ENCODE results near the gene TTC39B.
A peak's percentile ranks its signal among the peaks of the same experiment; 100 is the strongest.
"Not testable (repeated sequence)": the region's sequence is repeated elsewhere in the genome, so short reads cannot be mapped to it uniquely, and the experiment has no call there.

TTC39B gene

DNA sequence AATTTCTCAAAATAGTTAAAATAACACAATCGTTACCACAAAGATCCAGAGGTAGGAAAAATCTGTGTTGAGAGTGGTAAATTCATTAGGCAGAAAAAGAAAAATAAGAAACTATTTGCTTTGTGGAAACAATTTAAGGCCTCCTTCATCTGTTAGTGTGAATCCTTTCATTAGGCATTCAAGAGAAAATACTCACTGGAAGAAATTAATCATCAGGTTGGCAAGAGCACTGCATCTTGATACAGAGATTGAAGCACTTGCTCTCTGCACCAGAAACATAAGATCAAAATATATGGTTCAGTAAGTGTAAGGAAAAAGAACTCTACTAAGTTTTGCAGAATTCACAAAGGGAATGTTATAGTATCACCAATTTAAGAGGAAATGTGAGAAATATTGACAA, 44.4 kb downstream of the TTC39B start:
- DNase-seq, result no peak

DNA sequence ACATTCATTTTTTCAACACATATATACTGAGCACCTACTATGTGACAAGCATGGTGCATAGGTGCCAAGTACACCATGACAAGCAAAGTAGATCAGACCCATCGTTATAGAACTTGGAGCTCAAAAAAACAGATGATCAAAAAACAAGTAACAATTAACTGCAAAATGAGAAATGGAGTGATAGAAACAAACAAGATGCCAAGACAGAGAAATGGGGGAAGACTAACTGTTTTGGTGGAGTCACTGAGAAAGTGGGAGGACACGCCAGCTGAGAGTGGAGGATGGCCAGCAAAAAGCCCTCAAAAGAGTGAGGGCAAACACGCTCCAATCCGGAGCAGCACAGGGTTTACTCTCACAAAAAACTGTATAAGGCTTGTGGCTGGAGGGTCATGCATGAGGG, 50.6 kb downstream of the TTC39B start:
- no peak for DNase-seq

DNA sequence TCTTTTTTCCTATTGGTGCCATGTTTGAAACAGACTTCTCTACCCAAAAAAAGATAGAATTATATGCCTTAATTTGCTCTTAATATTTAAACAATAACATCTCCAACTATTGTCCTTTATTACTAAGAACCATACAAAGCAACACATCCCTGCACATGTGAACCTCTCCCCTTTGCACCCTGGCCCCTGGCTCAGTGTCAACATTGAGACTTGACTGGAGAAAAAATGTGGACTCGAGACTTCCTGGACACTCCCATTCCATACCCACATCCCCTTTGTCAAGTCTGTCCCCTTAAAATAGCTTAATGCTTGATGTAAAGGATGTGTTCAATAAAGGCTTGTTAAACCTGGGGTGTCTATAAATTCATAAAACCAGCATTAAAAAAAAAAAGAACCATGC, 53.2 kb downstream of the TTC39B start:
- DNase-seq, result no peak

DNA sequence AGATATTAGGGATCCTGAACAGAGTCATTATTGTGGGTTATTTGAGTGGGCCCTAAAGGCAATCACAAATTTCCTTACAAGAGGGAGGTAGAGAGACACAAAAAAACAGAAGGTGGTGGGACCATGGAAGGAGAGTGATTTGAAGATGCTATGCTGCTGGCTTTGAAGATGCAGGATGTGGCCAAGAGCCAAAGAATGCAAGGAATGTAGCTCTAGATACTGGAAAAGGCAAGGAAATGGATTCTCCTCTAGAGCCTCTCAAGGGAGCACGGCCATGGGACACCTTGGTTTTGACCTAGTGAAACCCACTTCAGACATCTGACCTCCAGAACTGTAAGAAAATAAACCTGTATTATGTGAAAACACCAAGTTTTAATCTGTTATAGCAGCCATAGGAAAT, 53.8 kb downstream of the TTC39B start:
- no peak for DNase-seq

DNA sequence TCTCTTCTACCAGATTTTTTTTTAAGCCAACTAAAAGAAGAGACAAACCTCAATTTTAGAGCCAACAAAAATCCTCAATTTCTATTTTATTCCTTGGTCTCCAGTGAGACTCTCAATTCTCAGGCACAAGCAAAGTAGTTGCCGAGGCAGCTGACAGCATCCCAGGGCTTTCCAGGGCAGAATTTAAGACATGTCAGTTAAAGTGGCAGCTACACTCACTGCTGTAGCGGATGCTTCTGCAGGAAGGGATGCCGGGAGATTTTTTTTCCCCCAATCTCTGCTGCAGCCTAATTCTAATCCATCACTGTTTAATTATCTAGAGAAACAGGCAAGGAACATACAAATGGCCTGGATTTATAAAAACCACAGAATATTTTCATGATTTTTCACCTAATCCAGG, 57.0 kb downstream of the TTC39B start:
- no peak for DNase-seq

DNA sequence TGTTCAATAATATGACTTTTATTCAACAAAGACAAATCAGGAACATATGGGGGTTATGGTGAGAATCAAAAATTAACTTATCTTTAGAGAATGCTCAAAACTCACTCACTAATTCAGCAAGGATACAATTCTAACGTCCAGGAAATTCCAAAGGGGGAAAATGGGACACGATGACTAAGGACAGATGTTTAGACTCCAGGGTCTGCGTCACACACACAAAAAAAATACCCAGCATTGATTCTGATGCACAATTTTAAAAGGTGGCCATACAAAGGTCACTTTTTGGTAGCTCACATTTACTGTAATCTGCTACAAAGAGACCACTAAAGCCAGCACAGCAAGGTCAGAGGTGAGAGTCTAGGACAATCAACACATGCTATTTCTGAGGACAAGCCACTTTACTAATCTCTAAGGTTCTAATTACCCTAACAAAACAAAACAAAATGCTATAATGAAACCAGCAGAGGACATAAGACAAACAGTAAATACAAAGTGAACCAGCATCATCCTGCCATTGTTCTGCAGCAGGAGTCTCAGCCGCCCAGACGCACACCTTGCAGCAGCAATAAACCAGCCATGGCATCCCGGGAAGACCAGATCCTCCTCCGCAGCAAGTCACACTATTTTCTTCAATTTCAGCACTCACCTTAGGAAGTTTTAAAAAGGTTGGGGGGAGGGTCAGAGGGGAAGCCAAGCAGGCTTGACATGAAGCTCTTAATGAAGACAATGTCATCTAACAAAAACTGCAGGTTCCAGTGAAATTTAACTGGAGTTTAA, 57.8 kb downstream of the TTC39B start:
- DNase-seq, result no peak

DNA sequence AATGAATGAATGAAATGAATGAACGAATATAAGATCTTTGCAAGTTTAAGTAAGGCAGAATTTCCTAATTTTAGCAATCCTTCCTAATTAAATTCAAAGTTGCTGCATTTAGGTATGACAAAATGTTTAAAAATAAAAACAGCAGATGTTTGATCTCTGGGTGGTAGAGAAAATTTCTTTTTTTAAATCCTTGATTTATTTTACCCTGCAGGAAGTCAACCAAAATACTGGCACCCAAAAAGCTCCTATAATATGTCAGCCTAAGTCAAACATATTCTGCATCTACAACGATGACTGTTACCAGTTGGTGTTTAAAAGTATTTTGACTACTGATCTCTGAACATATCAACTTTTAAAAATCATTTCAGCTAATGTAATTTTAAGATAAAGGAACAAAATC, 58.4 kb downstream of the TTC39B start:
- DNase-seq, result no peak

DNA sequence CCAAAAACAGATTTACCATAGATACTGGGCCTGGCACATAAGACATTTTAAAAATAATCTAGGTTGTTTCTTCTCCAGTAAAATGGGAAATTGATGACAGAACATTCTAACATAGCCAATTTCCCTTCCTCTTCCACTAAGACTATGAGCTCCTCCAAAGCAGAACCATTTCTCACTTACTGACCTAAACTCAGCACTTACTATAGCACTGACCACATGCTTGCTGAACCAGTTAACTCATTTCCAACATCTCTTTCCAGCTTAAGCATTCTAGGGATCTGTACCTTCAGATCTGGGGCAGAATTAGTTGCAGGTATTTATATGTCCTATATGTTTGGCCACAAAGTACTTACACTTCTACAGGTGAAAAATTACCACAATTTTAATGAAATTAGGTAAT, 58.9 kb downstream of the TTC39B start:
- DNase-seq, result no peak

DNA sequence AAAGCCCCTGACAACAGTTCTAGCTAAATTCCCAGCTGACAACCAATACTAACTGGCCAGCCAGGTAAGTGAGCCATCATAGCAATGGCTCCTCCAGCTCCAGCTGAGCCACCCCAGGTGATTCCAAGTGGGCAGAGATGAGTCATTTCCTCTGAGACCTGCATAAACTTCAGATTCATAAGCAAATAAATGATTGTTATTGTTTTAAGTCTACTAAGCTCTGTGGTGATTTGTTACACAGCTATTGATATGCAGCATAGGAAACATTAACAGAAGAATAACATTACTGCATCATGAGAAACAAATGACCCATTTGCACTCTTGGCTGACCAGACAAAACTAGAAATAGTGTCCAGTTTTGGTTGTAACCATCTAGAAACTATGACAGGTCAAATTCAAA, 60.3 kb downstream of the TTC39B start:
- DNase-seq, result no peak

DNA sequence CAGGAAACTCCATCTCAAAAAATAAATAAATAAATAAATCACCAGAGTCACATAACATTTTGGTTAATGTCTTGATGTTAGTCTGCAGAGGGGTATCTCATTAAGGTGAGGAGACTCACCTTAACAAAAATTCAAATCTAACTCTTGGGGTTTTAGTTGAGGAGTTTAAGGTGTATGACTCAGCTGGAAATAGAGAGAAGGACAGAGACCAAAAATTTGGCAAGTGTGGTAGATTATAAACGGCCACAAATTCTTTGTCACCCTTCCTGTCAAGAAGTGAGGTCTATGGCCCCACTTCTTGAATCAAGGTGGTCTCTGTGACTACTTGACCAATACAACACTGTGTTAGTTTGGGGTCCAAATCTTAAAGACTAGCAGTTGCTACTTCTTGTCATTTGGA, 60.8 kb downstream of the TTC39B start:
- DNase-seq, result no peak

DNA sequence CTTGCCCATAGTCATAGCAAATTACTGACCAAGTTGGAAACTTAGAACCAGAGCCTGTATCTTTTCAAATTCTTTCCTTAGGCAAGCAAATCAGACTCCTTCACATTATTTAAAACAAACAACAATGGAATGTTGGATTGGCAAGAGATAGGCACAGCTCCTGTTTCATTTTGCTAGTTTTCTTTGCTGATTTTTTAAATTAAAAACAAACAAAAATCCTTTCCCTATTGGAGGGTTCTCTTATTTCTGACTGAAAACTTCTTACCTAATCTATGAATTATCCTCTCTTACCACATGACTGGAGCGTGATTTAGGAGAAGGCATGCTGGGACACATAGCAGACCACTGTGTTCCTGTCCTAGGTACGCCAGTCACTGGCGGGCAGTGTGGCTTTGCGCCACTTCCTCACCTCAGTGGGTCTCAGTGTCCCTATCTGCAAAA, 63.0 kb downstream of the TTC39B start:
- DNase-seq, result no peak

DNA sequence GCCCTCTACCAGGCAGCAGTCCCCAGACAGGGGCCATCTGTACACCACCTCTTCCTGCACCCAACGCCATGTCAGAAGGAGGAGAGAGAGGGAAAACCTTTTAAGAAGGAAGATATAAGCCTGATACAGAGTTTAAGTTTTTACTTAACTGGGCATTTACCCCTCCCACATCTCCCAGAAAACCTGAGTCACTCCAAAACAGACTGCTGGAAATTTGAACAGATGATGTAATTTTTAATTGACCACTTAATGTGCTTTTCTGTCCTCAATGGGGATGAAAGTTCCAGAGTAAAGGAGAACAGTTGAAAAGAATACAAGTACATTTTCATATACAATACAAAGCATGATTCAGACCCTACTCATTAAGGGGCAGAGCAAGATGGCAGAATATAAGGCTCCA, 63.9 kb downstream of the TTC39B start:
- no peak for DNase-seq

DNA sequence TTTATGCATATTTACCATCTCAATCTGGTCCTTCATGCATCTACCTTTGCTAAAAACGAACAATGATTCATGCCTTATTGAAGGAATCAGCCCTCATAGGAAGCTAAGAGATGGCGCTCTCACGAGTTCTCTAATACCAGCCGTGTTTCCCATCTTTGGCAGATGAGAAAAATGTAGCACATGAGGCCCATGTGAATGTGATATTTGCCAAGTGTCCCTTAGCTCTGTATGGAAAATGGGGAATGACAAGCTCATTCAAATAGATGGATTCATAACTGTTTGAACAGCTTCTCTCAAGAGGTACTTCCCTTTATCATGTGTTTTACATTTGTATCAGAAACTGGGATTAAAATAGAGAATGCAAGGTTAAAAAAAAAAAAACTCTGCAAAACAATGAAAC, 66.1 kb downstream of the TTC39B start:
- peak; percentile 37 for DNase-seq

DNA sequence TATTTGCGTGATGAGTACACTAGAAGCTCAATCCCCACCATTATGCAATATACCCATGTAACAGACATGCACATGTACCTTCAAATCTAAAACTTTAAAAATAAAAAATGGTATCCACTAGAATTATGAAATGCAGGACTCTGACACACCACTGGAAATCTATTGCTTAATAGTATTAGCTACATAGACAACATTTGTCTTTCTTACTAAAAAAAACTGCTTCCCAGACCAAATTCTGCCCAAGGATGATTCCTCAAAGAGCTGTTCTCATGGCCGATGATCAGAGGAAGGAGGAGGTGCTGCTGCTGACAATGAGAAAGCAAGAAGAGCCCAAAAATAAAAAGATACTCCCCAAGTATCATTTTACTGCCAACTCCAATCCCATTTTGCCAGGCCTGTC, 67.2 kb downstream of the TTC39B start:
- DNase-seq, result no peak

DNA sequence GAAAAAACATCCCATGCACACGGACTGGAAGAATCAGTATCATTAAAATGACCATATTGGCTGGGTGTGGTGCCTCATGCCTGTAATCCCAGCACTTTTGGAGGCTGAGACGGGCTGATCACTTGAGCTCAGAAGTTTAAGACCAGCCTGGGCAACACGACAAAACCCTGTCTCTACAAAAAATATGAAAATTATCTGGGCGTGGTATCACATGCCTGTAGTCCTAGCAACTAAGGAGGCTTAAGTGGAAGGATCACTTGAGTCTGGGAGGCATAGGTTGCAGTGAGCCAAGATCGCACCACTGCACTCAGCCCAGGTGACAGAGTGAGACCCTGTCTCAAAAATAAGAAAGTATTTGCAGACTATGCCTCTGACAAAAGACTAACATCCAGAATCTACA, 68.4 kb downstream of the TTC39B start:
- DNase-seq, result no peak

DNA sequence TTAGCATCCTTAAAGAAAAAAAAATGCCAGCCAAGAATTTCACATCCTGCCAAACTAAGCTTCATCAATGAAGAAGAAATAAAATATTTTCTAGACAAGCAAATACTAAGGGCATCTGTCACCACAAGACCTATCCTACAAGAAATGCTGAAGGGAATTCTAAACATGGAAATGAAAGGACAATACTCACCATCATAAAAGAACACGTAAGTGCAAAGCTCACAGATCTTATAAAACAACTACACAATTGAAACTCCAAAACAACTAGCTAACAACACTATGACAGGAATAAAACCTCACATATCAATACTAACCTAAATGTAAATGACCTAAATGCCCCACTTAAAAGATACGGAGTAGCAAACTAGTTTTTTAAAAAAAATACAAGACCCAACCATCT, 71.4 kb downstream of the TTC39B start:
- no peak for DNase-seq

DNA sequence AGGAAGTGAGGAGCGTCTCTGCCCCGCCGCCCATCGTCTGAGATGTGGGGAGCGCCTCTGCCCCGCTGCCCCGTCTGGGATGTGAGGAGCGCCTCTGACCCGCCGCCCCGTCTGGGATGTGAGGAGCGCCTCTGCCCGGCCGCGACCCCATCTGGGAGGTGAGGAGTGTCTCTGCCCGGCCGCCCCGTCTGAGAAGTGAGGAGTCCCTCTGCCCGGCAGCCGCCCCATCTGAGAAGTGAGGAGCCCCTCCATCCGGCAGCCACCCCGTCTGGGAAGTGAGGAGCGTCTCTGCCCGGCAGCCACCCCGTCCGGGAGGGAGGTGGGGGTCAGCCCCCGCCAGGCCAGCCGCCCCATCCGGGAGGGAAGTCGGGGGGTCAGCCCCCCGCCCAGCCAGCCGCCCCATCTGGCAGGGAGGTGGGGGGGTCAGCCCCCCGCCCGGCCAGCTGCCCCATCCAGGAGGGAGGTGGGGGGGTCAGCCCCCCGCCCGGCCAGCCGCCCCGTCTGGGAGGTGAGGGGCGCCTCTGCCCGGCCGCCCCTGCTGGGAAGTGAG, 73.0 kb downstream of the TTC39B start:
- DNase-seq, result not testable (repeated sequence)

DNA sequence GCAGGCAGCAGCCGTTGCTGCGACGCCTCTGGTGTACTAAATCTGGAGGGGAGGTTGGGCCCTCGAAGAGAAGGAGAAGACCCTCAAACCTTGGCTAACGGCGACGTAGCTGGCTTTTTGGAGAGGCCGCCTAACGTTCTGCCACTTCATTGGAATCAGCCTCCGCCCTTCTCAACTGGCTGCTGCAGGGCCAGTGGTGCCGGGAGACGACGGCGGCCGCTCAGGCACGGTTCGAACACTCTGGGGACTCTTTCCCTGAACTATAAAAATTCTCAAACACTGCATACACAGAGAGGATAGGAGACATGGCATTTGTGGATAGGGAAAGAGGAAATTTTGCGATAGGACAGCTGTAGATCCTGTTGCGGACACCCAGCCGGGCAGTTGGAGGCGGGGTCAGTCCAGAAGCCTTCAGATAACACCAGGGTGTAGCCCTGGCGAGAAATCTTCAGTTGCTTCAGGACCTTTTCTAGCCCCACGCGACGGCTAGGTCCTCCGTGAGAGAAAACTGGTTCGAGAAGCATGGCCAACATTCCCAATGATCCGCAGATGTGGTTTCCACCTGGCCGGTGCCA, 74.2 kb downstream of the TTC39B start:
- not testable (repeated sequence) for DNase-seq

DNA sequence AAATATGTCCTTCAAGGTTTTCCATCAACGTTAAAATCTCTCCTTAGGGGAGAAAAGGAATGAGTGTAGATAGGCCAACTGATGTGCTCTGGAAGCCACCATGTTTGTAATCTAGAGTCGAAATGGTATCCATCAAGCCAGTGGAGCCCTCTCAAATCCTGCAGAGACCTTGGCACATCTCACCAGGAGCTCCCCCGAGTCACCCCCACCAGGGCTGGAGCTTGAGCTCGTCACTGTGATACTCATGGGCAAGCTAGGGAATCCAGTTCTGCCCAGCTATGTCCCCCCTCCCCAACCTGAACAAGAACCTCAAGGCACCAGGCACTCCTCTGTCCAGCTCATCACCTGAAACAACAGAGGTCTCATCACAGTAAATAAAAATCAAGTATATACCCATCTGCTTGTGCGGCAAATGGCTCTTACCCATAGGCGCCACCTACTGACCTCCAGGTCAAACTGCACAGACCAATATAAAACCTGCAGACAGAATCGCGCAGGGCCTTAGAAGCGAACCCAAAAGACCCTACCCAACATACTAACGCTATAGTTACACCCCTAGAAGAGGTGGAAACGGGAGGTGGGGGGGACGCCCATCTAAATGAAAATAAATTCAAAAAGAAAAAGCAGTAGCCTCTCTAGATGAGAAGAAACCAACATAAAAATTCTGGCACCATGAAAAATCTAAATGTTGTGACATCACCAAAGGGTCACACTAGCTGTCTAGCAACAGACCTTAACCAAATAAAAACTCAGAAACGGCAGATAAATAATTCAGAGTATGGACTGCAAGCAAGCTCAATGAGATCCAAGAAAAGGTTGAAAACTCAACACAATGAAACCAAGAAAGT, 75.0 kb downstream of the TTC39B start:
- no peak for DNase-seq

DNA sequence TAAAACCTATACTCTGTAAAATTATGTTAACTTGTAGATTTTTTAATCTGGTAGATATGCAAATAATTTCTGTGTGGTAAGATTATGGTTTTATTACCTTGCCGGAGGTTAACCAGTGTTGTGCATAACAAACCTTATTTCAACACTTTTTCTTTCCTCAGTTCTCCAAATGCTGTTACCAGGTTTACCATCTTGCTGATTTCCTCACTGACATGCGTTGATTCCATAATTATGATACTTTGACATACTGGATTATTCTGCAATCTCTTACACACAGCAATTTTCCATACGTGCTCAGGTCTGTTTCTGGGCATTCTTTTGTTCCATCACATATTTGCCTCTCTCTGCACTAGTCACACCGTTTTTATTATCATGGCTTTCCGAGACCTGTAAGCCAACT, 77.6 kb downstream of the TTC39B start:
- DNase-seq, result no peak

DNA sequence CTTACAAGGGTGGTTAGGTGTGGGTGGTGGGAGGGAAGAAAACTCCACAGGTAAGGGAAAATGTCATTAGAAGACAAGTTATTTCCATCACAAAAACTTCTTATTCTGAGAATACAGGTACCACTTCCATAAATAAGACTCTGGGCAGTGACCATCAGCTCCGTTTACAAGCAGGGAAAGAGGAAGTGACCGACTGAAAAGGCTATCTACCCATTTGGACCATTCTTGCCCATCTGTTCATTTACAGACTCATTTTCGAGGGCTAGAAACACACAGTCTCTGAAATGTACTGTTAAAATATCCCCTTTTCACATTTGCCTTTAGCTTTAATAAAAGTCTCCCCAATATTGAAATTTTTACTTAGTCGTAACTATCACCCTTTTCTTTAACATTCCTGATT, 79.5 kb downstream of the TTC39B start:
- no peak for DNase-seq

DNA sequence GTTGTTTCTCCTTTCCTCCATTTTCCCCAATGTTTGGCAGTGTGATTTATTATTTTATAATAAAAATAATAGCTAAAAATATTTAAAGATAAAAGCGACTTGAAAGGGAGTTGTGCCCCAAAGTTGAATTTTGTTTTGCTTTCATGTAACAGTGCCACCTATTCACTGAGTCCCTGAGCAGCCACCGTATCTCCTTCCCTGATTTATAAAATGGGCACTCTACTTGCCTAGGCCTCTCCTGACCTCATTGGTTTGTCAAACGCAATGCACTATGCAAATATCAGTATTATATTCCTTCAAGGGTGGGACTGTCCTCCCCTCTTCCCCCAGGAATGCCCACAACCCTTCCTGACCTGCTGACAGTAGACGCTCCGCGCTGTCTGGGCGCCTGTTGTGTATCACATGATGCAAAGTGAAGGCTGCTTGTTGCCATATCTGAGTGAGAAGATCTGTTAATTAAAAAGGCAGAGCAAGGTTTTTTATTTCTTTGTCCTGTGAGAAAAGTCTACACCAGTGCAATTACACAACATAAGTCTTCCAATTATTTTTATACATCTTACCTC, 81.4 kb downstream of the TTC39B start:
- no peak for DNase-seq

DNA sequence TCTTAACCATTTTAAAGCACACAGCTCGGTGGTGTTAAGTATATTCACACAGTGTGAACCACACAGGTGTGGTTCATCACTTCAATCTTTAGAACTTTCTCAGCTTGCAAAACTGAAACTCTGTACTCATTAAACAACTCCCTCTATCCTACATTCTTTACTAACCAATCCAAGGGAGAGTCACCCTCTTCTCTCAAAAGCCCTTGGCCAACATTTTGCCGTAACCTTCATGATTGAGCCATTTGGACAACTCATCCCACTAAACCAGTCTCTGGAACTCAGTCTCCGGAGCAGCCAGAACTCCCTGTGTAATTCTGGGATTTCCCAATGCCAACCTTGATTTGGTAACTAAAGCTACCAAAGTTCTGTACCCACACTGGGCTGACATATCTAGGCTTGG, 84.7 kb downstream of the TTC39B start:
- DNase-seq, result no peak

Data from NCI-H2029 treated with DMSO at 0.1 percent for 48 hours (cell line).